ENCODE measurements around the gene POMT1.
A peak's percentile ranks its signal among the peaks of the same experiment; 100 is the strongest.
"Not testable (repeated sequence)": the region's sequence is repeated elsewhere in the genome, so short reads cannot be mapped to it uniquely, and the experiment has no call there.

Gene POMT1

DNA sequence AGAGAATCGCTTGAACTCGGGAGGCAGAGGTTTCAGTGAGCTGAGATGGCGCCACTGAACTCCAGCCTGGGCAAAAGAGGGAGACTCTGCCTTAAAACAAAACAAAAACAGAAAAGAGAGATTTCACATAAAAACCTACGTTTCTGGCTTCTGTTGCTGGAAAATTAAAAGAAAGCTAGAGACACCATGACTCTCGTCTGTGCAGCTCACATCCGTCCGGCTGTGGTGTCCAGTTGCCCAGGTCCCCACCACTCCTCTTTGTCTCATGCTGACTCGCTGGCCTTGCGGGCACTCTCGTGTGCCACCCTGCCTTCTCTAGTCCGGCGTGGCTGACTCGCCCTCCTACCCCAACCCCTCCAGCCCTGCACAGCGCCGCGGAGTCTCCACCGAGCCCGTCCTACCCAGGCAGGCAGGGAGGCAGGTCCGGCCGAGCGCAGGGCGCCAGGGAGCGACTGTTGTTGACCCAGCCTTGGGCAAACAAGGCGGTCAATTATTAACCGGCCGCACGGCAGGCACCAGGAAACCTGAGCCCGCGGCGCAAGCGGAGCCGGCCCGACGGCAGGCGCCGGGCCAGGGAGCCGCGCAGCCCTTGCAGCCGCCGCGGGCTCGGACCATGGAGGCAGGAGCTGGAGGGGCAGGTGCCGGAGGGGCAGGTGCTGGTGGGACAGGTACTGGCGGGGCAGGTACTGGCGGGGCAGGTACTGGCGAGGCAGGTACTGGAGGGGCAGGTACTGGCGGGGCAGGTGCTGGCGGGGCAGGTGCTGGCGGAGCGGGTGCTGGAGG lies 42.5 kb downstream of the POMT1 start, which contains the start of gene PRRT1B:
Gene PRRT1B (plus strand): TSS at position 521 of the 783 bp plus-strand sequence. CDS start 93 bp downstream, at position 614.
- no peak within 1 kb of the TSS for H3K9ac ChIP-seq
- no peaks in the 10 kb centered on the region for H3K27me3 ChIP-seq (ENCODE audit: control insufficient read depth, insufficient read depth, low read length)
- no peaks in the 10 kb centered on the region for H3K4me1 ChIP-seq
- H3K4me2 ChIP-seq (ENCODE audit: low read length), result peak within 1 kb of the TSS; percentile 26
- TF ChIP-seq, protein P1, sequence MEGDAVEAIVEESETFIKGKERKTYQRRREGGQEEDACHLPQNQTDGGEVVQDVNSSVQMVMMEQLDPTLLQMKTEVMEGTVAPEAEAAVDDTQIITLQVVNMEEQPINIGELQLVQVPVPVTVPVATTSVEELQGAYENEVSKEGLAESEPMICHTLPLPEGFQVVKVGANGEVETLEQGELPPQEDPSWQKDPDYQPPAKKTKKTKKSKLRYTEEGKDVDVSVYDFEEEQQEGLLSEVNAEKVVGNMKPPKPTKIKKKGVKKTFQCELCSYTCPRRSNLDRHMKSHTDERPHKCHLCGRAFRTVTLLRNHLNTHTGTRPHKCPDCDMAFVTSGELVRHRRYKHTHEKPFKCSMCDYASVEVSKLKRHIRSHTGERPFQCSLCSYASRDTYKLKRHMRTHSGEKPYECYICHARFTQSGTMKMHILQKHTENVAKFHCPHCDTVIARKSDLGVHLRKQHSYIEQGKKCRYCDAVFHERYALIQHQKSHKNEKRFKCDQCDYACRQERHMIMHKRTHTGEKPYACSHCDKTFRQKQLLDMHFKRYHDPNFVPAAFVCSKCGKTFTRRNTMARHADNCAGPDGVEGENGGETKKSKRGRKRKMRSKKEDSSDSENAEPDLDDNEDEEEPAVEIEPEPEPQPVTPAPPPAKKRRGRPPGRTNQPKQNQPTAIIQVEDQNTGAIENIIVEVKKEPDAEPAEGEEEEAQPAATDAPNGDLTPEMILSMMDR (IDR thresholded peaks at IDR 0.05), result no peak
- no peaks in the 10 kb centered on the region for H3K36me3 ChIP-seq (ENCODE audit: control insufficient read depth, insufficient read depth, low read length)
- H3K4me3 ChIP-seq (ENCODE audit: low read depth, low read length), result no peak within 1 kb of the TSS
- no peaks in the 10 kb centered on the region for H3K79me2 ChIP-seq
- no peaks in the 10 kb centered on the region for H3K9me3 ChIP-seq (ENCODE audit: control insufficient read depth, low read length)
- H3K27ac ChIP-seq, result no peak within 1 kb of the TSS
- peak within 1 kb of the TSS; percentile 42 for H2AFZ ChIP-seq

GRCh38 chr9:131545786-131546335 lies 43.1 kb downstream of the POMT1 start:
- no peaks in the 10 kb centered on the region for H3K27me3 ChIP-seq (ENCODE audit: control insufficient read depth, insufficient read depth, low read length)
- TF ChIP-seq, protein P1 (IDR thresholded peaks at IDR 0.05), result no peak
- no peak overlapping the region for H3K4me2 ChIP-seq (ENCODE audit: low read length)
- no peak overlapping the region for H3K9ac ChIP-seq
- H3K79me2 ChIP-seq, result no peaks in the 10 kb centered on the region
- H3K27ac ChIP-seq, result no peak overlapping the region
- H3K4me3 ChIP-seq (ENCODE audit: low read depth, low read length), result no peak overlapping the region
- H3K36me3 ChIP-seq (ENCODE audit: control insufficient read depth, insufficient read depth, low read length), result no peaks in the 10 kb centered on the region
- H3K9me3 ChIP-seq (ENCODE audit: control insufficient read depth, low read length), result no peaks in the 10 kb centered on the region
- H3K4me1 ChIP-seq, result no peaks in the 10 kb centered on the region
- no peak overlapping the region for H2AFZ ChIP-seq

DNA sequence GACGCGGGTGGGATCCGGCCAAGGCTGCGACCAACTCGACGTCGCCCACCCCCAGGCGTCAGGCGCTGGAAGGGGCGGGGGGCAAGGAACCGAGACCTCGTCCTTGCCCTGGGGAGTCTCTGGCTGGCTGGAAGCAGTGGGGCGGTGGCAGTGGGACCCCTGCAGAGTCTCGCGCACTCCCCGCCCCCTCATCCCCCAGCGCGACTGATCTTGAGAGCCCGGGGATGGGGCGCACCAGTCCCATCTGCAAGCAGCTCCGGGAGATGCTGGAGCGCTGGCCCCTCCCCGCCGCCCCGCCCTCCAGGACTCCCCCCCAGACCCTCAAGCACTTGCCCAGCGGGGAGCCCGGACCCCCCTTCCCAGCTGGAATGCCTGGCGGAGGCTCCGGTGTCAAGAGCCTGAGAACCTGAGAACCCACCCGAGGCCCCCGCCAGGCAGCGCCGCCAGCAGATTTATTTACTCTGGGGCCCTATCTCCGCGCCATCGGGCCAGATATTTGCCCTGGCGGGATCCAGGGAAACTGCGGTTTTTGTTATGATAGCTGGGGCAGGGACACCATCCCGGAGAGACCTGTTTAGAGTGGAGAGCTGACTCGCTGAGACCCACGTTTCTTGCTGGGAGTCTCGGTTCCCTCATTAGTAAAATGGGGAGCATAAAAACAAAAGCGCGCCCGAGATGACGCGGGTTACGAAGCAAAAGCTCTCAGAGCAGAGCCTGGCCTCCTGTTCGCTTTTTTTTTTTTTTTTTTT lies 43.8 kb downstream of the POMT1 start:
- Histone ChIP-seq H3K4me1 (no peaks in the 10 kb centered on the region), H3K36me3 (ENCODE audit: control insufficient read depth, insufficient read depth, low read length) (no peaks in the 10 kb centered on the region), H3K4me2 (ENCODE audit: low read length) (peak overlapping the region; percentile 70), H3K27me3 (ENCODE audit: control insufficient read depth, insufficient read depth, low read length) (no peaks in the 10 kb centered on the region), H3K4me3 (ENCODE audit: low read depth, low read length) (peak overlapping the region; percentile 38), H3K27ac (no peak overlapping the region), H2AFZ (peak overlapping the region; percentile 54), H3K9ac (no peak overlapping the region), H3K79me2 (no peaks in the 10 kb centered on the region), H3K9me3 (ENCODE audit: control insufficient read depth, low read length) (no peaks in the 10 kb centered on the region)
- TF ChIP-seq, protein P1 (IDR thresholded peaks at IDR 0.05), result no peak

DNA sequence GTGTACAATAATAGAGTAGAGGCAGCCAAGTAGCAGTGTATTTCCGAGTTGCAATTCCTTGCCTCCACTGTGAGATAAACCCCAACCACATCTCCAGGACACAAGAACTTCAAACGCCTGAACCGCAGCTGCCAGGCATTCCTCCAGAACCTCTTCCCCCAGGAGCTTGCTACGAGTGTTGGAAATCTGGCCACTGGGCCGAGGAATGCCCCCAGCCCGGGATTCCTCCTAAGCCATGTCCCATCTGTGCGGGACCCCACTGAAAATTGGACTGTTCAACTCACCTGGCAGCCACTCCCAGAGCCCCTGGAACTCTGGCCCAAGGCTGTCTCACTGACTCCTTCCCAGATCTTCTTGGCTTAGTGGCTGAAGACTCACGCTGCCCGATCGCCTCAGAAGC lies 46.5 kb downstream of the POMT1 start:
- H3K79me2 ChIP-seq; H2AFZ ChIP-seq; H3K36me3 ChIP-seq (ENCODE audit: control insufficient read depth, insufficient read depth, low read length); H3K4me1 ChIP-seq; H3K9ac ChIP-seq; H3K27me3 ChIP-seq (ENCODE audit: control insufficient read depth, insufficient read depth, low read length); H3K27ac ChIP-seq; H3K4me2 ChIP-seq (ENCODE audit: low read length); H3K9me3 ChIP-seq (ENCODE audit: control insufficient read depth, low read length); H3K4me3 ChIP-seq (ENCODE audit: low read depth, low read length): not testable (repeated sequence)

GRCh38 chr9:131550465-131550864 lies 47.7 kb downstream of the POMT1 start:
- not testable (repeated sequence) for H3K4me3 ChIP-seq (ENCODE audit: low read depth, low read length); H3K79me2 ChIP-seq; H3K27me3 ChIP-seq (ENCODE audit: control insufficient read depth, insufficient read depth, low read length); H3K27ac ChIP-seq; H3K9ac ChIP-seq; H3K4me1 ChIP-seq; H3K4me2 ChIP-seq (ENCODE audit: low read length); H3K9me3 ChIP-seq (ENCODE audit: control insufficient read depth, low read length); H2AFZ ChIP-seq; H3K36me3 ChIP-seq (ENCODE audit: control insufficient read depth, insufficient read depth, low read length)

Measured in parathyroid adenoma (tissue), 2 donors.